ENCODE data around the gene CENPA.

The CENPA gene

GRCh38 chr2:26843041-26843440 lies 57.2 kb downstream of the CENPA start:
- TF ChIP-seq CTCF (IDR thresholded peaks at IDR 0.05; ENCODE audit: low read depth, low read length, missing control alignments) = no peak
- no peak for DNase-seq (ENCODE audit: extremely low read depth, low read depth)
- H3K4me3 ChIP-seq (replicated peaks; ENCODE audit: low read depth, low read length) = no peak overlapping the region
